Ovary (tissue), 3 donors: ENCODE data around the gene ARFGAP1.

Experiments
- EP300 ChIP-seq: sonication (generic); formaldehyde crosslinking; IDR thresholded peaks from one replicate; pipeline ENCODE4 v1.6.1; 2017; ENCODE audit warnings: antibody characterized with exemption
- TF ChIP-seq, protein P1 (sequence below), 3 donors: fragments of 450-650 bp in 2 of 3; fragments of 200-600 bp in 1 of 3; IDR thresholded peaks; one replicate each; pipeline versions ENCODE4 v1.5.1 to v1.8.0; 2016 to 2022; ENCODE audit warnings: antibody characterized with exemption in 3 of 3, mild to moderate bottlenecking in 1 of 3
- donor health status: DM: no; HTN: no; CAD: no.

GRCh38 chr20:63337786-63338420 is 65.3 kb downstream of the ARFGAP1 start:
- TF ChIP-seq EP300 = no peak
- TF ChIP-seq, protein P1, sequence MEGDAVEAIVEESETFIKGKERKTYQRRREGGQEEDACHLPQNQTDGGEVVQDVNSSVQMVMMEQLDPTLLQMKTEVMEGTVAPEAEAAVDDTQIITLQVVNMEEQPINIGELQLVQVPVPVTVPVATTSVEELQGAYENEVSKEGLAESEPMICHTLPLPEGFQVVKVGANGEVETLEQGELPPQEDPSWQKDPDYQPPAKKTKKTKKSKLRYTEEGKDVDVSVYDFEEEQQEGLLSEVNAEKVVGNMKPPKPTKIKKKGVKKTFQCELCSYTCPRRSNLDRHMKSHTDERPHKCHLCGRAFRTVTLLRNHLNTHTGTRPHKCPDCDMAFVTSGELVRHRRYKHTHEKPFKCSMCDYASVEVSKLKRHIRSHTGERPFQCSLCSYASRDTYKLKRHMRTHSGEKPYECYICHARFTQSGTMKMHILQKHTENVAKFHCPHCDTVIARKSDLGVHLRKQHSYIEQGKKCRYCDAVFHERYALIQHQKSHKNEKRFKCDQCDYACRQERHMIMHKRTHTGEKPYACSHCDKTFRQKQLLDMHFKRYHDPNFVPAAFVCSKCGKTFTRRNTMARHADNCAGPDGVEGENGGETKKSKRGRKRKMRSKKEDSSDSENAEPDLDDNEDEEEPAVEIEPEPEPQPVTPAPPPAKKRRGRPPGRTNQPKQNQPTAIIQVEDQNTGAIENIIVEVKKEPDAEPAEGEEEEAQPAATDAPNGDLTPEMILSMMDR (IDR thresholded peaks at IDR 0.05) = no peak
